Measurements from ENCODE around the gene GRIN2C.

DNA sequence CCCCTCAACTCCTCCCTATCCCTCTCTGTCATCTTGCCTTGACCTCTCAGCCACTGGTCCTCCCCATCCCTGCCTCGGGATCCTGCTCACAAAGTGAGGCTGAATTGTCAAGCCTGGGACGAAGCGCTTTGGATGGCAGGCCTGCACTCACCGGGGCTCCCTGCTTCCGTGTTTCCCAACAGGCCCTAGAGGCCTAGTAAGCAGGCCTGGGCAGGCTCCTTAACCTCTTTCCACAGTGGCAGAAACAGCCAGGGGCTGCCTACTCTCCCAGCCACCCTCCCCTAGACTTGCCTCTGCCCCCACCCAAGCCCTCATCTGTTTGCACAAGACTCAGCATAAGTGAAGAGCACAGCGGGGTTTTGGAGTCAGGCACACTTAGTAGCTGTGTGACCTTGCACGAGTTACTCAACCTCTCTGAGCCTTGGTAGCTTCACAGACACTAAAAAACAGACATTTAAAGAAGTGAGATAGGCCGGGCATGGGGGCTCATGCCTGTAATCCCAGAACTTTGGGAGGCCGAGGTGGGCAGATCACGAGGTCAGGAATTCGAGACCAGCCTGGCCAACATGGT, 38.8 kb upstream of the GRIN2C start:
- TF ChIP-seq EZH2 (IDR thresholded peaks at IDR 0.05) (no peak), FOXP2 (optimal IDR thresholded peaks at IDR 0.05; ENCODE audit: control extremely low read depth, extremely low read length, insufficient read depth) (no peak), POLR2AphosphoS5 (IDR thresholded peaks at IDR 0.05; ENCODE audit: borderline replicate concordance, low read depth, low read length) (no peak)

Data from SK-N-MC (cell line).